Cerebellar nuclear complex (tissue), 1 donor: ENCODE data around the gene GADD45GIP1.
"Not testable (repeated sequence)": the region's sequence is repeated elsewhere in the genome, so short reads cannot be mapped to it uniquely, and the experiment has no call there.

Experiments
- DNase-seq, 2 experiments: peaks; one replicate each; lab custom pipeline; 2025; lab: John Stamatoyannopoulos, UW

GADD45GIP1 gene

GRCh38 chr19:12987781-12988180, 30.8 kb upstream of the GADD45GIP1 start:
- no peak for DNase-seq

- no peak for DNase-seq
Observed at GRCh38 chr19:12987190-12987589, 30.2 kb upstream of the GADD45GIP1 start.

DNA sequence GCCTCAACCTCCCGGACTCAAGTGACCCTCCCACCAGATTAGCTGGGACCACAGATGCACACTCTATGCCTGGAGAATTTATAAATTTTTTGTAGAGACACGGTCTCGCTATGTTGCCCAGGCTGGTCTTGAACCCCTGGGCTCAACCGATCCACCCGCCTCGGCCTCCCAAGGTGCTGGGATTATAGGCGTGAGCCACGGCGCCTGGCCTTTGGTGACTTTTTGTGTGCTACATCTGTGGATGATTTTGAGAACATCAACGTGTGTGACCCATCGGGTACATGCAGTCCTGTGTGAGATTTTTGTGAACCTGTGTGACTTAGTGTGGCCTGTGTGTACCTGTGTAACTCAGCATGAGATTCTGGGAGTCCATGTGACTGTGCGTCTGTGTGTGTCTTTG, 29.7 kb upstream of the GADD45GIP1 start:
- DNase-seq = no peak

DNA sequence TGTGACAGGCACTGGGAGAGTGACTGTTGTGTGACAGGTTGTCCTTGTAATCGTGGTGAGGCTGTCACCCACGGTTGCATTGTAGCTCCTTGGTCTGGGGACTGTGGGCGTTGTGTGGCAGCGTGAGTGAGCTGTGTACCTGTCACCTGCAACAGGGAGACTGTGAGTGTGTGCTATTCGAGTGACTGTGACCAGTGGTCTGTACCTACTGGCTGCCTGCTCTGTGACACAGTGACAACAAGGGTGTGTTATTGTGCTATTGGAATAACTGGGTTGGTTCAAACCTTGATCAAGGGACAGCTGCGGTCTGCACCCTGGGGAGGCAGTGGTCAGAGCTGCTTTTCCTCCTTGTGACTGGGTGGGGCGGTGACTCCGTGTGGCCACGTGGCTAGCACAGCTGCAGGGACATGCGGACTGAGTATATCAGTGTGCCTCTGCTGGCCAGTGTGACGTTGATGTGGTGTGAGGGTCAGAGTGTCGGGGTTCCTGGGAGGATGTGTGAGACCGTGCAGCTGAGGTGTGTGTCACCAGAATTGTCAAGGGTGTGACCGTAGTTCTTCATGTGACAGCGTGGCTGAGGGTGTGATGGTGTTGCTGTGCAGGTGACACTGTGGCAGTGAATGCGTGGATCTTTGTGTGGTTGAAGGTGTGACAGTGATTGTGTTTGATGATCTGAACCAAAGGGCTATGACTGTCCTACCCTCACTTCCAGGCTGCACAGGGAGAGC, 28.2 kb upstream of the GADD45GIP1 start:
- no peak for DNase-seq

- no peak for DNase-seq
Observed at GRCh38 chr19:12984683-12985048, 27.6 kb upstream of the GADD45GIP1 start.

- DNase-seq = no peak
Observed at GRCh38 chr19:12984143-12984627, 27.2 kb upstream of the GADD45GIP1 start.

GRCh38 chr19:12983542-12984142, 26.6 kb upstream of the GADD45GIP1 start:
- peak in 1 of 2 experiments; percentile 33 for DNase-seq

DNA sequence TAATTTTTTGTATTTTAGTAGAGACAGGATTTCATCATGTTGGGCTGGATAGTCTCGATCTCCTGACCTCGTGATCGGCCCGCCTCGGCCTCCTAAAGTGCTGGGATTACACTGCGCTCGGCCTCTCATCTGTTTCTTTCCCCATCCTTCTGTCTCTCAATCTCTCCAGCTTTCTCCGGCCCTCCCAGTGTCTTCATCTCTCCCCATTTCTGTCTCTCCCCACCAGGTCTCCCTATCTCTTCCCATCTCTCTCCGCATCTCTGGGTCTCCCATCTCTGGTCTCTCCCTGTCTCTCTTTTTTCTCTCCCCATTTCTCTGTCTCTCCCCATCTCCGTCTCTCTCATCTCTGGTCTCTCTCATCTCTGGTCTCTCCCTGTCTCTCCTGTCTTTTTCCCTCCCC, 26.1 kb upstream of the GADD45GIP1 start:
- DNase-seq = no peak

- DNase-seq = no peak
Observed at GRCh38 chr19:12982648-12983047, 25.6 kb upstream of the GADD45GIP1 start.

DNA sequence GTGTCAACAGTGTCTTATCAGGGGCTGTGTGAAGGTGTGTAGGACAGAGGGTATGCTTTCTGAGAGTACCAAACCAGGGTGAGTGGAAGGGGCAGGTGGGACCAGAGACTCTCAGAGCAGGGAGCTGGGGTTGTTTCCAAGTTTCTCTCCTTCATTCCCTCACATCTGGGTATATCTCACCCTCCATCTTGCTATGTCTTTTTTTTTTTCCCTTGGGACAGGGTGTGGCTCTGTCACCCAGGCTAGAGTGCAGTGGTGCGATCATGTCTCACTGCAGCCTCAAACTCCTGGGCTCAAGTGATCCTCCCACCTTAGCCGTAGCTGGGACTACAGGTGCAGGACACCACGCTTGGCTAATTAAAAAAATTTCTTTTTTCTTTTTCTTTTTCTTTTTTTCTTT, 23.0 kb upstream of the GADD45GIP1 start:
- DNase-seq = no peak

DNA sequence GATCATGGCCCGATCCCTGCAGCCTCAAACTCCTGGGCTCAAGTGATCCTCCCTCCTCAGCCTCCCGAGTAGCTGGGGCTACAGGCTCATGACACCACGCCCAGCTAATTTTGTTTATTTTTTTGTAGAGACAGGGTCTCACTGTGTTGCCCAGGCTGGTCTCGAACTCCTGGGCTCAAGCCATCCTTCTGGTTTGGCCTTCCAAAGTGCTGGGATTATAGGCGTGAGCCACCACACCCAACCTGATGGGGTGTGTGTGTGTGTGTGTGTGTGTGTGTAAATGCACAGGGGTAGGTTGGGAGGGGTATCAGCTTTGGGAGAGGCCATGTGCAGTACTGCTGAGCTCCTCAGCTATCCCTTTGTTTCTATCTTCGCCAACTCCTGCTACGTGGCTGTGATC, 19.1 kb upstream of the GADD45GIP1 start:
- not testable (repeated sequence) for DNase-seq

- no peak for DNase-seq
Observed at GRCh38 chr19:12975221-12975741, 18.3 kb upstream of the GADD45GIP1 start.

- peak; percentile 71 to 72 for DNase-seq
Observed at GRCh38 chr19:12974301-12975220, 17.5 kb upstream of the GADD45GIP1 start.

DNA sequence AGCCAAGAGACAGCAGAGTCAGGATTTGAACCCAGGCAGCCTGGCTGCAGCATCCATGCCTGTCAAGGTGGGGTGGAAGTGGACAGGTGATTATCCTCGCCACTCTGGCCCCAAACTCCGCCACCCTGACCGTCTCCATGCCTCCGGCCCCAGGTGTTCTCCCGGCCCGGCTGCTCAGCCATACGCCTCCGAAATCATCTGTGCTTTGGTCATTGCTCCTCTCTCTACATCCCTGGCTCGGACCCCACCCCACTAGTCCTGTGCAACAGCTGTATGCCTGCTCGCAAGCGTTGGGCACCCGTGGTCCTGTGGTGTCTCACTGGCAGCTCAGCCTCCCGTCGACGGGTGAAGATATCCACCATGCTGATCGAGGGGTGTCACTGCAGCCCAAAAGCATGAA, 16.2 kb upstream of the GADD45GIP1 start:
- DNase-seq = no peak

DNA sequence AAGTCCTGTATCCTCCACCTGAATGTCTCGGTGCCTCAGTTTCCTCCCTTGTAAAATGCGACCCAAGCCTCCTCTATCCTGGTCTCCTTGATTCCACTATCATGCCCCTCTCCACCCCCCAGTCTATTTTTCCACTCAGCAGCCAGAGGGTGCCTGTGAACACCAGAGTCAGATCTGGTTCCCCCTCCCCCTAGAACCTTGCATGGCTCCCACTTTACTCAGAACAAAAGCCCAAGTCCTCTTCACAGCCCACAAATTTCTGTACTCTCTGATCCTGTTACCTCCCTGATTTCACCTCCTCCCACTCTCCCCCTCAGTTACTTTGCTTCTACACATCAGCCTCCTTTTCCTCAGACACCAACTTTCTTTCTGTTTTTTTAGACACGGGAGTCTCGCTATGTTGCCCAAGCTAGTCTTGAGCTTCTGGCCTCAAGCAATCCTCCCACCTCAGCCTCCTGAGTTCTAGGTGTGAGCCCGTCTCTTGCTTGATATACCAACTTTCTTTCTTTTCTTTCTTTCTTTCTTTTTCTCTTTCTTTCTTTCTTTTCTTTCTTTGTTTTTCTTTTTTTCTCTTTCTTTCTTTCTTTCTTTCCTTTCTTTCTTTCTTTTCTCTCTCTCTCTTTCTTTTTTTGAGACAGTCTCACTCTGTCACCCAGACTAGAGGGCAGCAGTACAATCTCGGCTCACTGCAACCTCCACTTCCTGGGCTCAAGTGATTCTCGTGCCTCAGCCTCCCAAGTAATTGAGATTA, 13.2 kb upstream of the GADD45GIP1 start:
- DNase-seq = no peak

DNA sequence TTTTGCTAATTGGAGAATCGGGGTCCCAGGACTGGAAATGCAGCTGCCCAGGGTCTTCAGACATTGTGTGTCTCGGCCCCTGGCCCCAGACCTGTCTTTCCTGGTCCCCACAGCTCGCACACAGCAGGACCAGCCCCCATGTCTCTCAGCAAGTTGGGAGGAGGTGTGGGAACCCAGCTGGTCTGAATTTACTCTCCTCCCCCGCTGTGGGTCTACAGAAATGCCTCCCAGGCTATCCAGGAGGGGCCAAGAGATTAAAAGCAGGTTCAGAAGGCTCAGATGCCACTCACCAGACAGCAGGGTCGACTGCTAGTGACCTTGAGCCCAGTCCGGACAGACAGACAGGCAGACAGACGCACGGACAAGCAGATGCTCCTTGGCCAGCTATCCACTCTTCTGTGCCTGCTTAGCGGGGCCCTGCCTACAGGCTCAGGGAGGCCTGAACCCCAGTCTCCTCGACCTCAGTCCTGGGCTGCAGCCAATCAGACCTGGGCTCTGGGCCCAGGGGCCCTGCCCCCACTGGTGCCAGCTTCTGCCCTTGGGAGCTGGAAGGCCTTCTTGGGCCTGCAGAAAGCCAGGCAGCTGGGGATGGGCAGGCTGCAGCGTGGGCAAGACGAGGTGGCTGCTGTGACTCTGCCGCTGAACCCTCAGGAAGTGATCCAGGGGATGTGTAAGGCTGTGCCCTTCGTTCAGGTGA, 12.4 kb upstream of the GADD45GIP1 start, which contains the start of gene DAND5:
Gene DAND5, plus strand, starts transcription at position 285 of the 697 bp plus-strand sequence. Its CDS starts 85 bp downstream, at position 370.
- no peak for DNase-seq

DNA sequence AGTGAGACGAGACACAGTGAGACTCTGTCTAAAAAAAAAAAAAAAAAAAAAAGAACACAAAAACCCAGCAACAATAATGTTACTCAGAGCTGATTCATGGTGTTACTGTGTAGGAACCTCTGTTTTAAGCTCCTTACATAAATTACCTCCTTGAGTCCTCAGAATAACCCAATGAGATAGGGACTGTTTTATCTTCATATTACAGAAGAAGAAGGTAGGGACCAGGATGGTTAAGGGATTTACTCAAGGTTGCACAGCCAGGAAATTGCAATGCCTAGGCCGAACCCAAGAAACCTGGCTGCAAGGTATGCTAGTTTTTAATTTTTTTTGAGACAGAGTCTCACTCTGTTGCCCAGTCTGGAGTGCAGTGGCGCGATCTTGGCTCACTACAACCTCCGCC, 10.9 kb upstream of the GADD45GIP1 start:
- DNase-seq = no peak

- DNase-seq = no peak
Observed at GRCh38 chr19:12965812-12966135, 8.8 kb upstream of the GADD45GIP1 start.

DNA sequence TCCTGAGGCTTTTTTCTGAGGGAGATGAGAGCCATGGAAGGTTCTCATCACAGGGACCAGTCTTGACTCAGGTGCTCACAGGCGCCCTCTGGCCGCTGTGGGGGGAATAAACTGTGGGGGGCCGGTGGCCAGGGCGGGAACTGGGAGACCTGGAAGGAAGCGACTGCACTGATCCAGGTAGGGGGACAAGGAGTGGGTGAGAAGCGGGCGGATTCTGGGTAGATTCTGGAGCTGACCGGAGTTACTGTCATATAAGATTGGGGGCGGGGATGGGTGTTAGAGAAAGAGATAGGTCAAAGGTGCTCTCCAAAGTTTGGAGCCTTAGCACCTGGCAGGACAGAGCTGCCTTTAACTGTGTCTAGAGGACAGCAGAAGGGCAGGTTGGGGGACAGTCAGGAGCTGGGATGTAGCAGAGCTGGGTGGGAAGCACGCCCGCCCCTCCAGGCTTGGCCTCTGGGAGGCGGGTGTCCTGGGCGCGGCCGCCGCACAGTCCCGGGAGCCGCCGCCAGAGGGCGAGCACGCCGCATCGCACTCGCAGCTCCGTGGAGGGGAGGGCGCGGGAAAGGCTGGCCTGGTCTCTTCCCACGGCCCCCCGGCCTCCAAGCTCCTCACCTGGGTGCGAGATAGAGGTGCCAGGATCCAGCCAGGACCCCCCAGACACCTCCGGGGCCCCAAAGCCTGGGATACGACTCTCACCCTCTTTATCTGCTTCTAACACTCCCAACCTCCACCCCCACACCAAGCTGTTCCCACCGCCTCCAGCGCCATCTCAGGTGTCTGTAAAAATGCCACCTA, 8.2 kb upstream of the GADD45GIP1 start:
- DNase-seq = peak in 1 of 2 experiments; percentile 65

DNA sequence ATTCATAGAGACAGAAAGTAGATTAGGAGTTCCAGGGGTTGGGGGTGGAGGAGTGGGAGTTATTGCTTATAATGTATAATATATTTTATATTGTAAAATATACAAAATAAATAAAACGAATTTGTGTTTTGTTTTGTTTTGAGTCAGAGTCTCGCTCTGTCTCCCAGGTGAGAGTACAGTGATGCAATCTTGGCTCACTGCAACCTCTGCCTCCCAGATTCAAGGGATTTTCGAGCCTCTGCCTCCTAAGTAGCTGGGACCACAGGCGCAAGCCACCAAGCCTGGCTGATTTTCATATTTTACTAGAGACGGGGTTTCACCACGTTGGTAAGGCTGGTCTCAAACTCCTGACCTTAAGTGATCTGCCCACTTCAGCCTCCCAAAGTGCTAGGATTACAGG, 2.5 kb upstream of the GADD45GIP1 start:
- DNase-seq = no peak
